ENCODE data around the gene GOSR1. TPM values are rescaled to one million over a fixed set of nuclear protein-coding genes. Genes with fewer than 3 reads are reported as not detected.

GOSR1 gene
- total RNA-seq, 1 experiment from 2014 or later, result 47.1 TPM

GRCh38 chr17:30472238-30472890 is 4.8 kb upstream of the GOSR1 start:
- no TSS peak for BruUV-seq (replicated peaks)
- H3K9me3 Mint-ChIP-seq (ENCODE audit: low read depth, unreplicated experiment), result no peaks in the 10 kb centered on the region
- intact Hi-C loops (cut with micrococcal nuclease; ENCODE audit: unreplicated experiment), result no loop called here

GRCh38 chr17:30475206-30475605 is 2.0 kb upstream of the GOSR1 start:
- Mint-ChIP-seq H3K4me1 (ENCODE audit: low read depth, unreplicated experiment) (peaks cover 14% of the 10 kb centered on the region), H3K27me3 (ENCODE audit: unreplicated experiment) (no peaks in the 10 kb centered on the region), H3K27ac (ENCODE audit: unreplicated experiment) (no peak overlapping the region), H3K9me3 (ENCODE audit: low read depth, unreplicated experiment) (no peaks in the 10 kb centered on the region), H3K36me3 (ENCODE audit: insufficient read depth, unreplicated experiment) (peaks cover 19% of the 10 kb centered on the region), H3K4me3 (ENCODE audit: low read depth, unreplicated experiment) (no peak overlapping the region)
- no peak for TF ChIP-seq CTCF (IDR thresholded peaks at IDR 0.05; ENCODE audit: unreplicated experiment)
- no peak for DNase-seq
- intact Hi-C loops (cut with micrococcal nuclease; ENCODE audit: unreplicated experiment), result no loop called here
- CTCF ChIA-PET, result no interaction called here
- BruUV-seq (replicated peaks), result no TSS peak

More at GRCh38 chr17:30472238-30472890, 4.8 kb upstream of the GOSR1 start:
- Mint-ChIP-seq H3K27me3 (ENCODE audit: unreplicated experiment) (no peaks in the 10 kb centered on the region), H3K36me3 (ENCODE audit: insufficient read depth, unreplicated experiment) (peaks cover 4% of the 10 kb centered on the region), H3K27ac (ENCODE audit: unreplicated experiment) (no peak overlapping the region), H3K4me1 (ENCODE audit: low read depth, unreplicated experiment) (peaks cover 10% of the 10 kb centered on the region), H3K4me3 (ENCODE audit: low read depth, unreplicated experiment) (no peak overlapping the region)
- no peak for TF ChIP-seq CTCF (IDR thresholded peaks at IDR 0.05; ENCODE audit: unreplicated experiment)
- CTCF ChIA-PET, result no interaction called here
- DNase-seq, result no peak

GRCh38 chr17:30476726-30477082 is 504 bp upstream of the GOSR1 start:
- CTCF ChIA-PET, result interaction anchor here (0.6 to 1.4 kb wide), 6 partner anchors 43 to 240 kb away, joined by 3 to 4 read pairs (median 3); no protein-coding TSS in a partner anchor

GRCh38 chr17:30477774-30478115 is 537 bp downstream of the GOSR1 start:
- CTCF ChIA-PET, result interaction anchor here (0.6 to 1.3 kb wide), 2 partner anchors 62 to 239 kb away, joined by 3 read pairs; no protein-coding TSS in a partner anchor
- no peak for DNase-seq
- intact Hi-C loops (cut with micrococcal nuclease; ENCODE audit: unreplicated experiment), result no loop called here
- no peak for TF ChIP-seq CTCF (IDR thresholded peaks at IDR 0.05; ENCODE audit: unreplicated experiment)
- Mint-ChIP-seq H3K4me1 (ENCODE audit: low read depth, unreplicated experiment) (peaks cover 14% of the 10 kb centered on the region), H3K4me3 (ENCODE audit: low read depth, unreplicated experiment) (peak overlapping the region; percentile 99), H3K9me3 (ENCODE audit: low read depth, unreplicated experiment) (no peaks in the 10 kb centered on the region), H3K27me3 (ENCODE audit: unreplicated experiment) (no peaks in the 10 kb centered on the region), H3K36me3 (ENCODE audit: insufficient read depth, unreplicated experiment) (peaks cover 36% of the 10 kb centered on the region), H3K27ac (ENCODE audit: unreplicated experiment) (peak overlapping the region; percentile 98)
- no TSS peak for BruUV-seq (replicated peaks)

More at GRCh38 chr17:30476726-30477082, 504 bp upstream of the GOSR1 start:
- no TSS peak for BruUV-seq (replicated peaks)
- DNase-seq, result peak; percentile 4
- Mint-ChIP-seq H3K36me3 (ENCODE audit: insufficient read depth, unreplicated experiment) (peaks cover 31% of the 10 kb centered on the region), H3K27me3 (ENCODE audit: unreplicated experiment) (no peaks in the 10 kb centered on the region), H3K4me3 (ENCODE audit: low read depth, unreplicated experiment) (peak overlapping the region; percentile 99), H3K4me1 (ENCODE audit: low read depth, unreplicated experiment) (peaks cover 14% of the 10 kb centered on the region), H3K9me3 (ENCODE audit: low read depth, unreplicated experiment) (no peaks in the 10 kb centered on the region), H3K27ac (ENCODE audit: unreplicated experiment) (peak overlapping the region; percentile 98)
- no peak for TF ChIP-seq CTCF (IDR thresholded peaks at IDR 0.05; ENCODE audit: unreplicated experiment)
- intact Hi-C loops (cut with micrococcal nuclease; ENCODE audit: unreplicated experiment), result no loop called here
